NCI-H2227 treated with DMSO at 0.1 percent for 48 hours (cell line): ENCODE data around the gene MPV17L2.
"Not testable (repeated sequence)": the region's sequence is repeated elsewhere in the genome, so short reads cannot be mapped to it uniquely, and the experiment has no call there.

Experiments
- DNase-seq: peaks from one replicate; lab custom pipeline; 2025; lab: John Stamatoyannopoulos, UW

The MPV17L2 gene

GRCh38 chr19:18192673-18193387 is at the start of gene MPV17L2:
MPV17L2 (plus strand) TSS chr19:18193218; CDS start chr19:18193282, 64 bp downstream.
- peak; percentile 96 for DNase-seq

- no peak for DNase-seq
Measured at GRCh38 chr19:18143902-18144301, 49.1 kb upstream of the MPV17L2 start.

GRCh38 chr19:18144361-18144760 is 48.7 kb upstream of the MPV17L2 start:
- no peak for DNase-seq

GRCh38 chr19:18144906-18145305 is 48.1 kb upstream of the MPV17L2 start:
- no peak for DNase-seq

- DNase-seq, result no peak
Measured at GRCh38 chr19:18145391-18145999, 47.5 kb upstream of the MPV17L2 start.

GRCh38 chr19:18147396-18147795 is 45.6 kb upstream of the MPV17L2 start:
- no peak for DNase-seq

GRCh38 chr19:18149596-18149975 is 43.4 kb upstream of the MPV17L2 start:
- no peak for DNase-seq

- no peak for DNase-seq
Measured at GRCh38 chr19:18150776-18151624, 42.0 kb upstream of the MPV17L2 start.

- DNase-seq, result peak; percentile 91
Measured at GRCh38 chr19:18152442-18152816, 40.6 kb upstream of the MPV17L2 start.

GRCh38 chr19:18152817-18153555 is 40.0 kb upstream of the MPV17L2 start, which contains the start of gene PIK3R2:
PIK3R2 (plus strand) TSS chr19:18153163; CDS start chr19:18155880, 2,717 bp downstream.
- DNase-seq, result peak; percentile 94

- no peak for DNase-seq
Measured at GRCh38 chr19:18153556-18154134, 39.4 kb upstream of the MPV17L2 start.

- no peak for DNase-seq
Measured at GRCh38 chr19:18155095-18156087, 37.6 kb upstream of the MPV17L2 start.

- DNase-seq, result no peak
Measured at GRCh38 chr19:18156268-18156667, 36.8 kb upstream of the MPV17L2 start.

GRCh38 chr19:18156841-18157464 is 36.1 kb upstream of the MPV17L2 start:
- peak; percentile 18 for DNase-seq

- peak; percentile 27 for DNase-seq
Measured at GRCh38 chr19:18157465-18158063, 35.5 kb upstream of the MPV17L2 start.

- DNase-seq, result no peak
Measured at GRCh38 chr19:18158467-18158866, 34.6 kb upstream of the MPV17L2 start.

- DNase-seq, result not testable (repeated sequence)
Measured at GRCh38 chr19:18159059-18159616, 33.9 kb upstream of the MPV17L2 start.

- DNase-seq, result no peak
Measured at GRCh38 chr19:18159810-18160209, 33.2 kb upstream of the MPV17L2 start.

- DNase-seq, result no peak
Measured at GRCh38 chr19:18160493-18160970, 32.5 kb upstream of the MPV17L2 start.
